CD4-positive, alpha-beta memory T cell (primary cell): ENCODE data around the gene INSYN2B. TPM values are rescaled to one million over a fixed set of nuclear protein-coding genes. Genes with fewer than 3 reads are reported as not detected.

Experiments
- CTCF ChIA-PET: fragments of 350-600 bp; sonication (Branson Sonifier 250); formaldehyde crosslinking; loops from one replicate; lab custom pipeline; 2021; ENCODE audit warnings: inconsistent platforms; ENCODE audit not compliant: partially characterized antibody; lab: Charles Lee
- POLR2A ChIA-PET: fragments of 350-600 bp; sonication (Branson Sonifier 250); formaldehyde crosslinking; loops from one replicate; lab custom pipeline; 2021; ENCODE audit not compliant: partially characterized antibody; lab: Charles Lee
- DNase-seq, 5 donors: peaks; one replicate each; pipeline versions ENCODE4 v3.0.0 to v3.0.0-alpha.2; 2020 to 2022; ENCODE audit warnings: mixed read lengths in 1 of 5
- H3K27ac ChIP-seq: one replicate; pipeline ENCODE4 v1.7.0; 2013; ENCODE audit warnings: low read depth, low read length
- H3K27me3 ChIP-seq: 2 replicates; pipeline ENCODE4 v1.7.0; 2013; ENCODE audit warnings: mild to moderate bottlenecking, low read length, moderate library complexity; ENCODE audit not compliant: insufficient read depth
- H3K36me3 ChIP-seq: 2 replicates; pipeline ENCODE4 v1.7.0; 2013; ENCODE audit warnings: mild to moderate bottlenecking, low read length, moderate library complexity; ENCODE audit not compliant: insufficient read depth
- H3K4me1 ChIP-seq: 2 replicates; pipeline ENCODE4 v1.7.0; 2013; ENCODE audit warnings: mild to moderate bottlenecking, low read length, moderate library complexity; ENCODE audit not compliant: insufficient read depth
- H3K4me3 ChIP-seq, 2 donors: one replicate each; pipeline ENCODE4 v1.7.0; 2013; ENCODE audit warnings: low read length in 2 of 2, mild to moderate bottlenecking in 1 of 2
- H3K9me3 ChIP-seq, 2 donors: one replicate each; pipeline ENCODE4 v1.7.0; 2013; ENCODE audit warnings: low read length in 2 of 2, control low read depth in 1 of 2; ENCODE audit not compliant: control insufficient read depth in 1 of 2
- H3K27ac Mint-ChIP-seq, 7 donors: one replicate each; pipeline ENCODE4 v1.8.0; 2020 to 2021; ENCODE audit warnings: mixed read lengths in 7 of 7, mild to moderate bottlenecking in 6 of 7, inconsistent platforms in 3 of 7, moderate library complexity in 3 of 7
- H3K27me3 Mint-ChIP-seq, 2 donors: one replicate each; pipeline ENCODE4 v1.8.0; 2020 to 2021; ENCODE audit warnings: mixed read lengths in 2 of 2
- H3K36me3 Mint-ChIP-seq, 2 donors: one replicate each; pipeline ENCODE4 v1.8.0; 2020 to 2021; ENCODE audit warnings: mixed read lengths in 2 of 2, inconsistent platforms in 1 of 2, mild to moderate bottlenecking in 1 of 2
- H3K4me1 Mint-ChIP-seq, 4 donors: one replicate each; pipeline ENCODE4 v1.8.0; 2020 to 2021; ENCODE audit warnings: mixed read lengths in 4 of 4, mild to moderate bottlenecking in 1 of 4
- H3K4me3 Mint-ChIP-seq, 8 donors: one replicate each; pipeline ENCODE4 v1.8.0; 2020 to 2021; ENCODE audit warnings: mixed read lengths in 8 of 8, mild to moderate bottlenecking in 7 of 8, moderate library complexity in 6 of 8, inconsistent platforms in 3 of 8
- H3K9me3 Mint-ChIP-seq, 8 donors: one replicate each; pipeline ENCODE4 v1.8.0; 2020 to 2021; ENCODE audit warnings: mixed read lengths in 8 of 8, mild to moderate bottlenecking in 5 of 8, inconsistent platforms in 3 of 8, moderate library complexity in 1 of 8
- intact Hi-C: fragments of 100-400 bp; cut with micrococcal nuclease; formaldehyde crosslinking; loops from one replicate; pipeline ENCODE4 v1.15.1; 2023
- microRNA-seq: library from miRNA; unstranded; fragments of <30 nt; microRNA quantifications from one replicate; pipeline ENCODE4 v1.2.0, GENCODE V29; 2021; ENCODE audit warnings: borderline replicate concordance, borderline number of aligned reads, borderline microRNAs expressed, mixed read lengths
- polyA plus RNA-seq, 2 donors: library from polyadenylated mRNA; unstranded; fragments of 300-500 nt; fragmentation: Illumina TruSeq; gene quantifications; one replicate each; pipeline ENCODE4 v1.2.3, GENCODE V29; 2021
- total RNA-seq, 2 experiments: library from RNA; stranded (reverse); gene quantifications; one replicate each; pipeline ENCODE4 v1.2.3, GENCODE V29; 2021

INSYN2B gene
- total and polyA plus RNA-seq, 4 experiments from 2014 or later = not detected

DNA sequence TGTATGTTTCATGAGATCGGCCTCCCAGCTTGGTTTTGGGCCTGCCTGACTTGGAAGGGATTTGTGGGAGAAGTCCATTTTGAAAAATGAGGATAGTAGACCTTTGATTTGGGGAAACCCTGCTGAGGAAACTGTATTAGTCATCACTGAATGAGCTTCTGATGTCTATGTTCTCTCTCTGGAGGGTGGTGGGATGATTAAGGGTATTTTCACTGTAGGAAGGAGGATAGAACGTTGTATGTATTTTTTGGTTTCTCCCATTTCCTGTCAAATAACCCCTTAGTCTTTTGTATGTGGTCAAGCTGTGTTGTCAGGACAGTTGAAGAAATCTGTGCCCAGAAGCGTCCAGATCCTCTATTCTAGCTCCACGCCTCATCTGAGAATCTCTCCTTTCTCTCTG lies 151.9 kb downstream of the INSYN2B start:
- Mint-ChIP-seq H3K4me3 (no peak overlapping the region), H3K9me3 (no peaks in the 10 kb centered on the region), H3K36me3 (peaks cover 26 to 50% of the 10 kb centered on the region in 2 donors), H3K27me3 (no peaks in the 10 kb centered on the region), H3K4me1 (peaks cover 5 to 19% (median 11%) of the 10 kb centered on the region in 4 donors), H3K27ac (no peak overlapping the region)
- Histone ChIP-seq H3K27me3 (no peaks in the 10 kb centered on the region), H3K36me3 (no peaks in the 10 kb centered on the region), H3K4me3 (no peak overlapping the region), H3K27ac (no peak overlapping the region), H3K9me3 (no peaks in the 10 kb centered on the region), H3K4me1 (no peaks in the 10 kb centered on the region)
- DNase-seq = no peak
- ChIA-PET CTCF (no interaction called here), POLR2A (no interaction called here)
- intact Hi-C loops = no loop called here

DNA sequence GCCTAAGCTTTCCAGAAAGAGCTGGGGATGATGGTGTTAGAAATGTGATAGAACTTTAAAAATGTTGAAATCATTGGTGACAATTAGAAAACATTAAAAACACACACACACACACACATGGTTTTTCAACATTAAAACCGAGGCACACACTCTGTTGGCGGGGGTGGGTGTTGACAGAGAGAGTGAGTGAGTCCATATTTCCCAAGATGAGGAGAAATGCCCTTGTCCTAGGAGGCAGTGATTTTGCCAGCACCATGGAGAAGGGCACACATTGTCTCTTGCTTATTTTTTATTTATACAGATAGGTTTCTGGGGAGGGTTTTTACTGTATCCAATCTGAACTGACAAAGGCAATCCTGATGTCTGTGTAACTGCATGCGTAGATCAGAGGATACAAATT lies 152.5 kb downstream of the INSYN2B start:
- Mint-ChIP-seq H3K36me3 (peaks cover 21 to 44% of the 10 kb centered on the region in 2 donors), H3K4me1 (peaks cover 5 to 19% (median 10%) of the 10 kb centered on the region in 4 donors), H3K27me3 (no peaks in the 10 kb centered on the region), H3K4me3 (no peak overlapping the region), H3K27ac (peak overlapping the region in 2 of 7 donors; percentile 12 to 49), H3K9me3 (no peaks in the 10 kb centered on the region)
- H3K27ac ChIP-seq = no peak overlapping the region
- H3K36me3 ChIP-seq = no peaks in the 10 kb centered on the region
- H3K4me3 ChIP-seq = no peak overlapping the region
- no peaks in the 10 kb centered on the region for H3K27me3 ChIP-seq
- intact Hi-C loops = no loop called here
- POLR2A ChIA-PET = no interaction called here
- no peaks in the 10 kb centered on the region for H3K9me3 ChIP-seq
- CTCF ChIA-PET = no interaction called here
- H3K4me1 ChIP-seq = no peaks in the 10 kb centered on the region
- DNase-seq = no peak

DNA sequence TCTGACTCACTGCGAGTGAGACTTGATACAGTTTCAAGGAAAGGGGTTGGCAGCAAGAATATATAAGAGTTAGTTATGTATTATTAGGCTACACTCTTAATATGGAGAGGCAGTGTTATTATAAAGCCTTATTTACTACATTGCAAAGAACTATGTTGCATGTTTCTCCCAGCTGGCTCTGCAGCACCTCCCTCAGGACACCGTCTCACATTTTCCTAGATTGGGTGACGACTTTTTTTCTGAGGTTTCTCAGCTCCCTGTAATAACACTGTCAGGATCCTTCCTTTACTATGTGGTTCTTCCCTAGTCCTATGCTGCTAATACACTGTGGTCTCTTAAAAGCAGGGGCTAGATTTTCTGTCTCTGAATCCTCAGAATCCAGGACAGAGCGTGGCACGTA lies 153.7 kb downstream of the INSYN2B start:
- POLR2A ChIA-PET = no interaction called here
- no peaks in the 10 kb centered on the region for H3K27me3 ChIP-seq
- no peaks in the 10 kb centered on the region for H3K4me1 ChIP-seq
- Mint-ChIP-seq H3K36me3 (peaks cover 15 to 34% of the 10 kb centered on the region in 2 donors), H3K4me1 (peaks cover 7 to 15% (median 9%) of the 10 kb centered on the region in 4 donors), H3K27me3 (no peaks in the 10 kb centered on the region), H3K4me3 (no peak overlapping the region), H3K27ac (peak overlapping the region in 2 of 7 donors; percentile 33 to 61), H3K9me3 (no peaks in the 10 kb centered on the region)
- H3K9me3 ChIP-seq = no peaks in the 10 kb centered on the region
- no peak overlapping the region for H3K27ac ChIP-seq
- no peaks in the 10 kb centered on the region for H3K36me3 ChIP-seq
- CTCF ChIA-PET = no interaction called here
- intact Hi-C loops = no loop called here
- no peak overlapping the region for H3K4me3 ChIP-seq
- DNase-seq = no peak

DNA sequence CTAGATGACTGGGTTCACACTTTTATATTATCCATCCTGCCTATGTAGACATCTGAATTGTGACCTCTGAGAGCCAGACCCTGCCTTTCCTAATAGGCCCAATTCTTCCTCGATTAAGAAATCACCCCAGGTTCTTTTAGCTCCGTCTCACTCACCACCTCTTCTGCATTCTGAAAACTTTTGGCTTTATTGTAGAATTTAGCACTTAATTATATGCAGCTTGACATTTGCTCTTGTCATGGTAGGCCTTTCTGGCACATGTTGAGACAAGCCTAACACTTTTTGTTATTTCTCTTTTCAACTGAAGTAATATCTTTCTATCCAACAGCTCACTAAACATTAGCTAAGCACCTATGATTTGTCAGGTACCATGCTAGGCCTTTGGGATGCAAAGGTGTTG lies 163.3 kb downstream of the INSYN2B start:
- Histone ChIP-seq H3K4me1 (no peaks in the 10 kb centered on the region), H3K36me3 (peaks cover 30% of the 10 kb centered on the region), H3K4me3 (no peak overlapping the region), H3K9me3 (no peaks in the 10 kb centered on the region), H3K27me3 (no peaks in the 10 kb centered on the region), H3K27ac (no peak overlapping the region)
- Mint-ChIP-seq H3K4me1 (peaks cover under 1 to 6% (median 3%) of the 10 kb centered on the region in 4 donors), H3K27me3 (no peaks in the 10 kb centered on the region), H3K9me3 (no peaks in the 10 kb centered on the region), H3K4me3 (no peak overlapping the region), H3K36me3 (peaks cover 66 to 69% of the 10 kb centered on the region in 2 donors), H3K27ac (no peak overlapping the region)
- POLR2A ChIA-PET = no interaction called here
- intact Hi-C loops = no loop called here
- no peak for DNase-seq
- CTCF ChIA-PET = no interaction called here

DNA sequence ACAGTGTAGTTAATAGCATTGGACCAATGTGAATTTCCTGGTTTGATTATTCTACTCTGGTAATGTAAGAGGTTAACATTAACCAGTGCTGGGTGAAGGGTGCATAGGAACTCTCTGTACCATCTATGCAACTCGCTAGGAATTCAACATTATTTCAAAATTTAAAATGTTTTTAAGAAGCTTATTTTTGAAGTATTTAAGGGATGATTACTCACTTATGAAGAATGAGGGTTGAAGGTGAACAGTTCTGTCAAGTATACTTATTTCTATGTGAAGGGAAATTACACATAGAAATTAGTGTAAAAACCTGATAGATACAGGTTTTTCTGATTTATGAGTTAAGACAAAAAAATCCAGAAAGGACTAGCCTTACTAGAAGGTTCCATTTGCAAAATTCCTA lies 165.8 kb downstream of the INSYN2B start:
- peaks cover 33% of the 10 kb centered on the region for H3K36me3 ChIP-seq
- no peak overlapping the region for H3K4me3 ChIP-seq
- Mint-ChIP-seq H3K36me3 (peaks cover 86 to 87% of the 10 kb centered on the region in 2 donors), H3K27me3 (no peaks in the 10 kb centered on the region), H3K4me1 (peaks cover 0 to 13% (median 6%) of the 10 kb centered on the region in 4 donors), H3K4me3 (no peak overlapping the region), H3K27ac (no peak overlapping the region), H3K9me3 (no peaks in the 10 kb centered on the region)
- no peaks in the 10 kb centered on the region for H3K27me3 ChIP-seq
- H3K27ac ChIP-seq = no peak overlapping the region
- H3K4me1 ChIP-seq = no peaks in the 10 kb centered on the region
- intact Hi-C loops = no loop called here
- POLR2A ChIA-PET = no interaction called here
- DNase-seq = no peak
- H3K9me3 ChIP-seq = no peaks in the 10 kb centered on the region
- CTCF ChIA-PET = no interaction called here

Small RNA genes lying within 50 kb of the gene (microRNA-seq; reads per million reads assigned to microRNA genes)
- not detected for gene MIR378E

Other genes with a start within 250 kb of the INSYN2B start
- gene FOXI1, start 125.4 kb upstream of the INSYN2B start, total RNA-seq = not detected
- not detected for gene FOXI1, start 125.4 kb upstream of the INSYN2B start, polyA plus RNA-seq